ENCODE measurements around the gene HSD17B7.
"Not testable (repeated sequence)": the region's sequence is repeated elsewhere in the genome, so short reads cannot be mapped to it uniquely, and the experiment has no call there.

DNA sequence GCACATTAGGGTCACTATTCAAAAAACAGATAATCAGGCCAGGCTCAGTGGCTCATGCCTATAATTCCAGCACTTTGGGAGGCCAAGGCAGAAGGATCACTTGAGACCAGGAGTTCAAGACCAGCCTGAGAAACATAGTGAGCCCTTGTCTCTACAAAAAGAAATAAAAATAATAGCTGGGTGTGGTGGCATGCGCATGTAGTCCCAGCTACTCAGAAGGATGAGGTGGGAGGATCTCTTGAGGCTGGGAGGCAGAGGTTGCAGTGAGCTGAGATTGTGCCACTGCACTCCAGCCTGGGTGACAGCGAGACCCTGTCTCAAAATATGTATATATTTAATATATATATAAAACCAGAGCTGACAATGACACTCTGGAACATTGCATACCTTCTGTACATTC is 21.9 kb downstream of the HSD17B7 start:
- TF ChIP-seq BACH2 (CRISPR knock-in tag; IDR thresholded peaks at IDR 0.05; ENCODE audit: borderline replicate concordance); ZNF565 (CRISPR knock-in tag; conservative IDR thresholded peaks at IDR 0.05; ENCODE audit: low read depth); RARB (CRISPR knock-in tag; IDR thresholded peaks at IDR 0.05); ZFP30 (CRISPR knock-in tag; IDR thresholded peaks at IDR 0.05); TCF4 (CRISPR knock-in tag; IDR thresholded peaks at IDR 0.05; ENCODE audit: borderline replicate concordance); ZFP3 (CRISPR knock-in tag; IDR thresholded peaks at IDR 0.05); ISL1 (CRISPR knock-in tag; IDR thresholded peaks at IDR 0.05); PPARA (CRISPR knock-in tag; IDR thresholded peaks at IDR 0.05; ENCODE audit: borderline replicate concordance); ESRRG (CRISPR knock-in tag; IDR thresholded peaks at IDR 0.05); CSDC2 (CRISPR knock-in tag; IDR thresholded peaks at IDR 0.05); ZC3H10 (CRISPR knock-in tag; IDR thresholded peaks at IDR 0.05): not testable (repeated sequence)
- TF ChIP-seq, protein P1, sequence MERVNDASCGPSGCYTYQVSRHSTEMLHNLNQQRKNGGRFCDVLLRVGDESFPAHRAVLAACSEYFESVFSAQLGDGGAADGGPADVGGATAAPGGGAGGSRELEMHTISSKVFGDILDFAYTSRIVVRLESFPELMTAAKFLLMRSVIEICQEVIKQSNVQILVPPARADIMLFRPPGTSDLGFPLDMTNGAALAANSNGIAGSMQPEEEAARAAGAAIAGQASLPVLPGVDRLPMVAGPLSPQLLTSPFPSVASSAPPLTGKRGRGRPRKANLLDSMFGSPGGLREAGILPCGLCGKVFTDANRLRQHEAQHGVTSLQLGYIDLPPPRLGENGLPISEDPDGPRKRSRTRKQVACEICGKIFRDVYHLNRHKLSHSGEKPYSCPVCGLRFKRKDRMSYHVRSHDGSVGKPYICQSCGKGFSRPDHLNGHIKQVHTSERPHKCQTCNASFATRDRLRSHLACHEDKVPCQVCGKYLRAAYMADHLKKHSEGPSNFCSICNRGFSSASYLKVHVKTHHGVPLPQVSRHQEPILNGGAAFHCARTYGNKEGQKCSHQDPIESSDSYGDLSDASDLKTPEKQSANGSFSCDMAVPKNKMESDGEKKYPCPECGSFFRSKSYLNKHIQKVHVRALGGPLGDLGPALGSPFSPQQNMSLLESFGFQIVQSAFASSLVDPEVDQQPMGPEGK (CRISPR knock-in tag; IDR thresholded peaks at IDR 0.05; ENCODE audit: borderline replicate concordance) = not testable (repeated sequence)

All from SK-N-SH treated with all-trans-retinoic acid at 6 μM for 48 hours (cell line).